HG03565 (cell line): ENCODE results near the gene PRR30.
"Not testable (repeated sequence)": the region's sequence is repeated elsewhere in the genome, so short reads cannot be mapped to it uniquely, and the experiment has no call there.

ENCODE experiments used
- ATAC-seq: cut with Tn5 transposase; IDR thresholded peaks from one replicate; pipeline ENCODE4 v1.9.1; 2021; ENCODE audit warnings: mild to moderate bottlenecking, moderate library complexity; ENCODE audit not compliant: unreplicated experiment

The PRR30 gene

DNA sequence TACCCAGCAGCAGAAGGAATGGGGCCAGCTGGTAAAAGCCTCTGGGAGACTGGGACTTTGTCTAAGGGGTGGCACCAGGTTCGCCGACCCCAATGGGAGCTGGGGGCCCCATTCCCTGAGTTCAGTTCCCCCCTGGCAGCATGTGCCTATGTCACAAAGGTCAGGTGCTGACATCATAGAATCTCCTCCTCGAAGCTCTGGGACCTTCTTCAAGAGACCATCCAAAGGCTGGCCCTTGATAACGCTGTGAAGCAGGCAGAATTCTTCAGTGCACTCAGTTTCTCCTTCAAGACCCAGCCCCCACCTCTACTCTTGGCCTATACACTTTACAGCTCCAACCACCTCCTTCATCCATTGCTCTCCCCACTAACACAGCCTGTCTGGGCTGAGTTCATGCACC lies at the start of gene PRR30:
Gene PRR30 (minus strand): TSS at position 101 of the 400 bp plus-strand sequence. CDS start 1,081 bp downstream, outside the sequence.
- no peak for ATAC-seq

DNA sequence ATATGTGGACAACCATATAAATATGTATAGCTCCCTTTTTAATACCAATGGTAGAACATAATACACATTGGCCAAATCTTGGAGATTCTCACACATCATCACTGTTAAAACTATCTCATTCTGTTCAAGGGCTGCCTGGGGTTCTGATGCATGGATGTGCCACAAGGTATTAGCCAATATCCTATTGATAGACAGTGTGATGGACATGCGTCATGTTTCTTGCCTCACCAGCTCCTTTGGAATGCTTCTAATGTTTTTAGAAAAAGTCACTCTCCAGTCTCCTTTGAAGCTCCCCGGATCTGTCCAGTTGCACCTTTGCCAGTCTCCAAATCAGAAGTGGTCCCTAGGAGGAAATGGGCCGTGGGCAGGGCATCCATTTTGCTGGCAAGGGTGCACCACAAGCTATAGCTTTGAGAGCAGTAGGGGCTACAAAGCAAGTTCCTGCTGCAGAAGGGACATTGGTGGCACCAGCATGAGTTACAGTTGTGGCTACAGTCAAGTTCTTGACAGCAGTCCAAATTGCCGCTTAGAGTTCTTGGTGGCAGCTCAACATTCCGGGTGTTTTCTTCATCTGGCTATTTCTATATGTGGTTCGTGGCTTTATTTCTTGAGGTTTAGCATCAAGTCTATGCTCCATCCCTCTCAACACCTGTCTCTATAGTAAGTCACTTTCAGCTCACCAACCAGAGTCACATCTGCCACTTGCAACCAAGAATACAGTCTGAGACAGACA lies 47.6 kb upstream of the PRR30 start:
- ATAC-seq: no peak

DNA sequence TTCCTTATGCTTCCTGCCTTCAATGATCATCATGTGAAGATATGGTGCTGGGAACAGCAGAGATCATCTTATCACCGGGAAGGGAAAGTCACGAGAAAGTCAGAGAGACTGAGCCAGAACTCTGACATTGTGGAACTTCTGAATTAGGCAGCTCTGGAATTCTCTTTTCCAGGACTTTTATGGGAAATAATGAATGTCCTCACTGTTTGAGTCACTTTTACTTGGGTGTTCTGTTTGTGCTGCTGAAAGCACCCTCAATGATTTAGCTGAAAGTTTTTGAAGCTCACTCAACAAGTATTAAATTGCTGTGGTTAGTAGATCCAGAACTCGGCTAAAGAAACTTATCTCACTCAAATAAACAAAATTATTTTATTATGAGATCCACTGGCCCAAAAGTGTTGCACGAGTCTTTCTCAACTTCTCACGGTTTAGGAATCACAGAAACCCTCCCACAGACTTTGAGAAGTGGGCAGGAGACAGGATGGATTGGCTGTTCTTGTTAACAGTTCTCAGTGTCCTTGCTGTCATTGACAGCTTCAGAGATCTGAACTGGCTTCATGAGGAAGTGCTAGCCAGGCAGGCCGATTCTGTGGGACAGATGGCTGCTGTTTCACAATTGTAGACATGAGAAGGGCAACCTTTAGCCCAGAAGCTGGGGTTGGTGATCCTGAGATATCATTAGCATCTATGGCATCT lies 46.3 kb upstream of the PRR30 start:
- no peak for ATAC-seq

DNA sequence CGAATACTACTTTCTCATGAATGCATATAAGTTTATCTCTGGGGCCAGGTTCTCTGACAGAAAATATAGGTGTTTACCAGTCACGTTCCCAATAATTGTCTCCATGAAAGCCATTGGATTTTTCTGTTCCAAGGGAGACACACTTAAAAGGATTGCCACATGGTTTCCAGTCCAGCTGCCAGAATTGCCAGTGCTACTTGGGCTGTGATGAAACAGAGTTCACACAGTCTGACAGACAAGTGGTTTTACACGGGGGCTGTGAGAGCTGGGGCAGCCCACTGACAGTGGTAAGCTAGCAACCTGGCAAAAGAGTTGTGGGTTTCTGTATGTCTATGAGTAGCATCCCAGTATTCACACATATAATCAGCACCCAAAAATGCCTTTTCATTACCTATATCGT lies 44.9 kb upstream of the PRR30 start:
- ATAC-seq: no peak

DNA sequence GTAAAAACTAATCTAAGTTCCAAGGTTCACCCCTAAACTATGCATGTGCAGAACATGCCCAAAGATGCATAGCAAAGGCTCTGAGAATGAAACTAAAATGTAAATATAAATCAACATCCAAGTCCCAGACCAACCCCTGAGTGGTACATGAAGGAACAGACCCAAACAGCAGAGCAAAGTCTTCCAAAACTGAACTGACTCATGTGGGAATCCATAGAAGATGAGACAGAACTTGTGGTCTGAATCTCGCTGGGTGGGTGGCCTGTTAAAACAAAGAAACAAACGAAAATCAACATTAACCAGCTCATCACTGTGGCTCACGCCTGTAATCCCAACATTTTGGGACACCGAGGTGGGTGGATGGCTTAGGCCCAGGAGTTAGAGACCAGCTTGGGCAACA lies 43.1 kb upstream of the PRR30 start:
- no peak for ATAC-seq

DNA sequence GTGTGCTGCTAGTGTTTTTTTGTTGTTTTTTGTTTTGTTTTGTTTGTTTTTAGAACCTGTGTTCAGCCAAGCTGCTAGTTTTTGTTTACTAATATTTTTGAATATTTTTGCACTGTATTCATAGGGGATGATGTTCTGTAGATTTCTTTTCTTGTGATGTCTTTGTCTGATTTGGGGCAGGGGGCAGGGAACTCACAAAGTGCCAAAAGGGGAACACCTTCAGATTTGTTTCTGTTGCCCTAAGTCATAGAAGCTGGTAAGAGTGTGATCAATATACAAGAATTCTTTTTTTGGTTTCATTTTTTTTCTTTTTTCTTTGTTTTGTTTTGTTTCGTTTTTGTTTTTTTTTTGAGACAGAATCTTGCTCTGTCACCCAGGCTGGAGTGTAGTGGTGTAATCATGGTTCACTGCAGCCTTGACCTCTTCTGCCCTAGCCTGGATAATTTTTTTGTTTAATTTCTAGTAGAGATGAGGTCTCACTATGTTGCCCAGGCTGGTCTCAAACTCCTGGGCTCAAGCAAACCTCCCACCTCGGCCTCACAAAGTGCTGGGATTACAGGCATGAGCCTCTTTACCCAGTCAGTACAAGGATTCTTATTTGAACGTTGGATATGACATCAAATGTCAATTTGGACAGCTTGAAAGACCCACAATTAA lies 40.3 kb upstream of the PRR30 start:
- no peak for ATAC-seq

DNA sequence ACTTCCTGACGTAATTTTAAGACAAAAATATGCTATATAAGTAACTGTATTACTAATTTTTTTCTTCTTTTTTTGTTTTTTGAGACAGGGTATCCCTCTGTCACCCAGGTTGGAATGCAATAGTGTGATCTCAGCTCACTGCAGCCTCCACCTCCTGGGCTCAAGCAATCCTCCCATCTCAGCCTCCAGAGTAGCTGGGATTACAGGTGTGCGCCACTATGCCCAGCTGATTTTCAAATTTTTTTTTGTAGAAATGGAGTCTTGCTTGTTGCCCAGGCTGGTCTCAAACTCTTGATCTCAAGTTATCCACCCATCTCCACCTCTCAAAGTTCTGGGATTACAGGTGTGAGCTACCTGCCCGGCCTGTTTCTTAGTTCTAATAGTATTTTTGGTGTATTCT lies 39.3 kb upstream of the PRR30 start:
- ATAC-seq: no peak

DNA sequence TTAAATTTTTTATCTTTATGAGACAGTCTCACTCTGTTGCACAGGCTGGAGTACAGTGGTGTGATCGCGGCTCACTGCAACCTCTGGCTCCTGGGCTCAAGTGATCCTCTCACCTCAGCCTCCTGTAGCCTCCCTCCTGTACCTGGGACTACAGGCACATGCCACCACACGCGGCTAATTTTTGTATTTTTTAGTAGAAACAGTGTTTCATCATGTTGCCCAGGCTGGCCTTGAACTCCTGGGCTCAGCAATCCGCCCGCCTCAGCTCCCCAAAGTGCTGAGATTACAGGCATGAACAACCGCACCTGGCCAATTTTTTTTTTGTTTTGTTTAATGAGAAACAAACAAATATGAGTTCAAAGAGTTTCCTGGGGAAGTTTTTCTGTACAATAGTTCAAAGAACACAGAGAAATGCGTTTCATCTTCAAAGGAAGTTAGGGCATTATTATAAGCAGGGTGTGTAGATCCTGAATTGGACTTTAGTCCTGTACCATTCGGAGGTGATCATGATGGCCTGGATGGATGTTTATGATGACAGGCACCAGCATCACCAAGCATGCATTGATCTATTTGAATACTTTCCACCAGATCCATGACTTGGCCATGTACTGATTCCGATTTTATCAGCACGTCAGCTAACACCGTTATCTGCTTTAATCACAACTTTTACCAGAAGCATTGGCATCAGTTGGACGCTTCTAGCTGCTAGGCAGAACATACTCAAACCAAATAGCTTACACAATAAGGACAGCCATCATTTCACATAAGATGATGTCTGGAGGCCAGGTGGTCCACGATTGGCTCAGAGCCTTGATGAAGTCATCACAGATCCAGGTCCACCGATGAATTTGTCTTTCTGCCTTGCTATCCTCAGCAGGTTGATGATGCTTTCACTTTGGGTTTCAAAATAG lies 38.5 kb upstream of the PRR30 start:
- no peak for ATAC-seq

DNA sequence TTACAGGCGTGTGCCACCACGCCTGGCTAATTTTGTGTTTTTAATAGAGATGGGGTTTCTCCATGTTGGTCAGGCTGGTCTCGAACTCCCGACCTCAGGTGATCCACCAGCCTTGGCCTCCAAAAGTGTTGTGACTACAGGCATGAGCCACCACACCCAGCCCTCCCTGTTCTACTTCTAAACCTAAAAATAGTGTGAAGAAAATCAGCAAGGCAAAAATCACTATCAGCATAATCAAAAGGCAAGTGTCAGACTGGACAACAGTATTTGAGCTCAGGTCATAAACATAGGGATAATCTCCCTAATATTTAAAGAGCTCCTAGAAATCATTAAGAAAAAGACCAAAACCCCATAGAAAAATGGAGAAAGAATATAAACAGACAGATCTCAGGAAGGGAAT lies 36.6 kb upstream of the PRR30 start:
- ATAC-seq: not testable (repeated sequence)

DNA sequence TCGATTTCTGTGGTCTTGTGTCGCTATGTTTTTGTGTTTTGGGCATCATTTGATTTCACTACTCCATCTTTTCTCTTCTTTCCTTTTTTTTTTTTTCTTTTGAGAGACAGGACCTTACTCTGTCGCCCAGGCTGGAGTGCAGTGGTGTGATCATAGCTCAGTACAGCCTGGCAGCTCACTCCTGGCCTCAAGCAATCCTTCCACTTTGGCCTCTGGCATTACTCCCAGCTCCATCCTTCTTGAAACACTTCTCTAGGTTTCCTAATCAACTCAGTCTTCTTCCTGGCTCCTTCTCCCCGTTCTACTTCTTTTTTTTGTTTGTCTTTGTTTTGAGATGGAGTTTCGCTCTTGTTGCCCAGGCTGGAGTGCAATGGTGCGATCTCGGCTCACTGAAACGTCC lies 36.1 kb upstream of the PRR30 start:
- ATAC-seq: no peak

DNA sequence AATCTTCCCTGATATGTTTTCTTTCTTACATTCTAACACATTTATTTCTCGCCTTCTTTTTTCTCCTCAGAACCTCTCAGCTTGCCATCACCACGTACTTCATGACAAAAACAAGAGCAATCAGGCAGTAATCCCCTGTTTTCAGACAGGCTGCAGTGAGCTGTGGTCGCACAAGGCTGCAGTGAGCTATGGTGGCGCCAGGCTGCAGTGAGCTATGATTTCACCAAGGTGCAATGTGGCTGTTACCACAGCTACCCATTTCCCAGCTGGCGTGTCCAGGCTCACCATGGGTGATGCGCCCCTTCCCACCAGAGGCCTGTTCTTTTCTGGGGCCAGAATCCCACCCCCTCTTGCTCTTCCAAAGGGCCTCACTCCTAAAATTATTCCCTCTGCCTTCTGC lies 35.4 kb upstream of the PRR30 start:
- no peak for ATAC-seq

DNA sequence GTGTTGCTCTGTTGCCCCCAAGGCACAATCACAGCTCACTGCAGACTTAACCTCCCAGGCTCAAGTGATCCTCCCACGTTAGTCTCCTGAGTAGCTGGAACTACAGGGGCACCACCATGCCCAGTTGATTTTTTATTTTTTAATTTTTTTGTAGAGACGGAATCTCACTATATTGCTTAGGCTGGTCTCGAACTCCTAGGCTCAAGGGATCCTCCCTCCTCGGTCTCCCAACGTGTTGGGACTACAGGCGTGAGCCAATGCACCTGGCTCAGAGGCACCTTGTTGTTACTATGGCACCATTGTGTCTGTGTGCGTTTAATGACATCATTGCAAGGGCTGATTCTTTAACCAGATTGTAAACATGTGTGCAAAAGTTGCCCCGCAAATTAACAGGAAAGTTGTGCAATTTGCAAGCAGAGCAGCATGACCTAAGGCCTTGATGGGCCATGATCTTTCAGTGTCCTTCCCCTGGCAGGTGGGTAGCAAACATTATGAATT lies 32.2 kb upstream of the PRR30 start:
- no peak for ATAC-seq

DNA sequence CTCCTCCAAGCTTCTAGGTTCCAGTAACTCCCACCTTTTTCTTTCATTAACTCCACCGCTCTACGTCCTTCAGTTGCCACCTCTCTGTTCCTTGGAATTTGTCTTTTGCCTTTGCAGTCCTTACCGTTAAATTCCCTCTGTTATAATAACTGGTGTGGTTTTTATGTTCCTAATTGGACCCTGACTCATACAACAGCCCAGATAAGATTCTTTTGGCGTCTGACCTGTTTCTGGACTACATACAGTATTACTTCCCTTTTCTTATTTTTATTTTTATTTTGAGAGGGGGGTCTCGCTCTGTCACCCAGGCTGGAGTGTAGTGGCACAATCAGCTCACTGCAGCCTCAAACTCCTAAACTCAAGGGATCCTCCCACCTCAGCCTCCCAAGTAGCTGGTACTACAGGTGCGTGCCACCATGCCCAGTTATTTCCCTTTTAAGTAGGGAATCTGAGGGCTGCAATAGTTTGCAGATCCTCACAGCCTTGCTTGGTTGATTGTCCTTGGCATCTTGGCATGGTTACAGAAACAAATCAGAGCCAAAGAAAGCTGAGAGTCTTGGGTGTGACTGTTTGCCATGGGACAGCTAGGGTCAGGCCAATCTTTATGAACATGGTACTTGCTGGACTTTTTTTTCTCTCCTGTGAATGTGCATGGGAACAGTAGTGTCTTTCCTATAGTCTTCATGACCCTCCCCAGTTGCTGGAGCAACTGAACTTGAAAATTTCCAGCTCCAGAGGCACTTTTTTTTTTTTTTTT lies 31.5 kb upstream of the PRR30 start:
- ATAC-seq: no peak

DNA sequence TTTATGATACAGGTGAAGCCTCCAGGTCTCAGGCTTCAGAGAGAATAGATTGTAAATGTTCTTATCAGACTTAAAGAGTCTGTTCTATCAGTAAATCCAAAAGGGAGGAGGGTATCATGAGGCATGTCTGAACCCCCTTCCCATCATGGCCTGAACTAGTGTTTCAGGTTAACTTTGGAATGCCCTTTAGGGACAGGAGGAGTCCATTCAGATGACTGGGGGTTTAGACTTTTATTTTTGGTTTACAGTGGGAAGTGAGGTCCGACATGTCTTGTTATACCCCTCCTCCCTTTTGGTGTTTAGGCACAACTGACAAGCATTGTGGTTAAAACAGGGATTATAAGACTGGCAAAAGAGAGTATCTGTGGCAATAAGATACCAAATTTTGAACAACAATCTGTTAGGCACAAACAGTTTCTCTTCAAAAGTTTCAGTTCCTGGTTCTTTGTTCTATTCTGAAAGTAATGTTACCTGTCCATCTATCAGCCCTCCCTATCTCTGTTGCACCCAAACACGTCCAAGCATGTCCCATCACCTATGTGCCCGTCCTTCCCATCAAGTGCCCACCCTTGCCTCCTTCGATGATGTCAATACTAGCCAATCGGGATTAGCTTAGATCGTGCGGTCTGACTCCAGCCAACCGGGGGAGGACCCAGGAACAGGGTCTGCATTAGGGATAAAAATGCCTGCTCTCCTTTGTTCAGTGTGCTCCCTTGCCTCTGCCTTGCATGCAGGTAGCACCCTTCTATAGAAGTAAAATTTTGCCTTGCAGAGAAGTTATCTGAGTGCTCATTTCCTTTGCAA lies 26.0 kb upstream of the PRR30 start:
- no peak for ATAC-seq

DNA sequence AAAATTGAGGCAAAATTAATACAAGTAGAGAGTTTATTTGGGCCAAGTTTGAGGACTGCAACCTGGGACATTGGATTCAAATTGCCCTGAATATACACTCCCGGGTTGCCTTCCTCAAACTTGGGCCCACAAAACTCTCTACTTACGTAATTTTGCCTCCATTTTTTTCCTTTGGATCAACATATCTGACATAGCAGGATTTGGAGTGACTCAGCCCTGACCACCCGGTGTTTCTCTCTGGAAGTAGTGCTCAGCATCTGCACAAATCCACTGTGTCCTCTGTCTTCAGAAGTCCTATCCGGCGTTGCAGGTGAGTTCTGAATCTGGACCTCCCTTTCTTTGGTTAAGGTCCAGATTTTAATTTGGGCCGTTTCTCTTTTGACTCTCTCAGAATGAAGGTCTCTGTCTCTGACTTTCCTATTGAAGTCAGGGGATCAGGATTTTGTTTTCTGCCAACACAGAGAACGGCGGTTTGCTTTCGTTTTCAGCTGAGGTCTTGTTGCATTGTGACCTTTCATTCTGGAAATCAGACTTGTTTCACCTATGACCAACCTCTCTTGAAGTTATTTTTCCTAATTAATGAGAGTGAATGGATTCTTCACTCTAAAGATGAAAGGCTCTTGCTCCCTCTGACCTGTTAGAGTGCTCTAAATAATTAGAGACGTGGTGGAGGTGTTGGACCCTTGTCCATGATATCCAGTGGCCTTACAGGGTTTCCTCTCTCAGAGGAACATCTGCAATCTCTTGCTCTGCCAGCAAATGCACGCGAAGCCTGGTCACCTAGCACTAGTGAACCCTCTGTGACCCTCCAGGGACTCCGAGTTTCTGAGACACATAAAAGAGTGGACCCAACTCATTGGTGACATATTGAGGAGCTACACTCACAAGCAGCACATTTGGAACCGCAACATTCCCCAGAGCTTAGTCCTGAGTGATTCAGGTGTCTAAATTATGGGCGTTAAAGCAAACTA lies 23.2 kb upstream of the PRR30 start:
- no peak for ATAC-seq

DNA sequence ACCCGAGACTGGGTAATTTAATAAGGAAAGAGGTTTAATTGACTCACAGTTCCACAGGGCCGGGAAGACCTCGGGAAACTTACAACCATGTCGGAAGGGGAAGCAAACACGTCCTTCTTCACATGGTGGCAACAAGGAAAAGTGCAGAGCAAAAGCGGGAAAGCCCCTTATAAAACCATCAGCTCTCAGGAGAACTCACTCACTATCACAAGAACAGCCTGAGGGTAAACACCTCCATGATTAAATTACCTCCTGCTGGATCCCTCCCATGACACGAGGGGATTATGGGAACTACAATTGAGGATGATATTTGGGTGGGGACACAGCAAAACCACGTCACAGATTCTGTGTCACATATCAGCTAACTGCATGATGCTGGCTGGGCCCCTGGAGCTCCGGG lies 21.0 kb upstream of the PRR30 start:
- ATAC-seq: no peak

DNA sequence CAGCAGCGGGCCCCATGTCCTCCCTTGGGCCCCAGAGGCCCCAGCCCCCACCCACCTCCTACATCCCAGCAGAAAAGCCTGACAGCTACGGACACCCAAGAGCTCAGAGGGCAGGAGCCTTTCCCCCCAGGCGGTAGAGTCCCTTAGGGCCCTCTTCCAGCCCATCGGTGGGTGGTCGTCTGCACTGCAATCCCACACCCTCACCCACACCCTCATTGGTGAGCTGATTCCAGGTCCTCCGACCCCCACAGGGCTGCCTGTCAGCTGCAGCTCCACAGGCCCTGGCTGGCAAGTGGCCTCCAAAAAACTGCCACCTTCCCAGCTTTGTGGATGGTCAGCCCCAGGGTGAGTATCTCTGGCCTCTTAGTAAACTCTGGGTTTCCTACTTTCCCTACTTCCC lies 20.1 kb upstream of the PRR30 start:
- no peak for ATAC-seq

DNA sequence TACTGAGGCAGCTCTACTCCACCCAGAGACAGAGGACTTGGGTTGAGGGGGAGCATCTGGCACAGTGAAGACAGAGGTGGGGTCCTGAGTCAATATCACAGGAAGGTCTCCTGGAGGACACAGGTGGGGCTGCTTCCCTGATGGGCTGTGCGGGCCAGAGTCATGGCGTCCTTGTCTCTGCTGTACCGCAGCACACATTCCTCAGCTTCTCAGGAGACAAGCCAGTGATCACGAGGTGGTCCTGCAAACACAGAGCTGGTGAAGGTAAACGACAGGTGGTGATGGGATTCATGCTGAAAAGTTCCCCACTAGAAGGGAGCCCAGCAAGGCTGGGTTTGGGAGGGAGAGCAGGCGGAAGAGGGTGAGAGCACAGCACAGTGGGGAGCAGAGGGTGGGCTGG lies 19.3 kb upstream of the PRR30 start:
- no peak for ATAC-seq
